Bronchial epithelial cell (primary cell): ENCODE measurements around the gene DPYSL5. TPM values are rescaled to one million over a fixed set of nuclear protein-coding genes. Genes with fewer than 3 reads are reported as not detected.
"Not testable (repeated sequence)": the region's sequence is repeated elsewhere in the genome, so short reads cannot be mapped to it uniquely, and the experiment has no call there.

Experiments
- DNase-seq: peaks from one replicate; pipeline ENCODE4 v3.0.0-alpha.2; 2010; ENCODE audit warnings: low read depth
- FAIRE-seq: peaks from 2 replicates; lab custom pipeline; 2011; peaks lifted over from hg19 to GRCh38; lab: Jason Lieb, UNC
- H3K27me3 ChIP-seq: 2 replicates; pipeline ENCODE4 v1.5.1; 2011; ENCODE audit warnings: low read length; ENCODE audit not compliant: control insufficient read depth, insufficient read depth
- H3K36me3 ChIP-seq: 2 replicates; pipeline ENCODE4 v1.5.1; 2011; ENCODE audit warnings: low read length; ENCODE audit not compliant: control insufficient read depth, insufficient read depth
- H3K4me3 ChIP-seq: 2 replicates; pipeline ENCODE4 v1.5.1; 2011; ENCODE audit warnings: mild to moderate bottlenecking, low read depth, low read length, control low read depth
- total RNA-seq: library from RNA; depleted of rRNA; stranded (reverse); fragments of >200 nt; gene quantifications from 2 replicates; pipeline ENCODE4 v1.2.1, GENCODE V29; 2014
- TF ChIP-seq, protein P1 (sequence below): IDR thresholded peaks from 2 replicates; pipeline ENCODE4 v1.5.1; 2011; ENCODE audit warnings: mild to moderate bottlenecking, moderate library complexity, low read length, control low read depth, inconsistent platforms; ENCODE audit not compliant: insufficient read depth, severe bottlenecking

DPYSL5 gene
- total RNA-seq, 1 donor from 2014 or later = not detected

DNA sequence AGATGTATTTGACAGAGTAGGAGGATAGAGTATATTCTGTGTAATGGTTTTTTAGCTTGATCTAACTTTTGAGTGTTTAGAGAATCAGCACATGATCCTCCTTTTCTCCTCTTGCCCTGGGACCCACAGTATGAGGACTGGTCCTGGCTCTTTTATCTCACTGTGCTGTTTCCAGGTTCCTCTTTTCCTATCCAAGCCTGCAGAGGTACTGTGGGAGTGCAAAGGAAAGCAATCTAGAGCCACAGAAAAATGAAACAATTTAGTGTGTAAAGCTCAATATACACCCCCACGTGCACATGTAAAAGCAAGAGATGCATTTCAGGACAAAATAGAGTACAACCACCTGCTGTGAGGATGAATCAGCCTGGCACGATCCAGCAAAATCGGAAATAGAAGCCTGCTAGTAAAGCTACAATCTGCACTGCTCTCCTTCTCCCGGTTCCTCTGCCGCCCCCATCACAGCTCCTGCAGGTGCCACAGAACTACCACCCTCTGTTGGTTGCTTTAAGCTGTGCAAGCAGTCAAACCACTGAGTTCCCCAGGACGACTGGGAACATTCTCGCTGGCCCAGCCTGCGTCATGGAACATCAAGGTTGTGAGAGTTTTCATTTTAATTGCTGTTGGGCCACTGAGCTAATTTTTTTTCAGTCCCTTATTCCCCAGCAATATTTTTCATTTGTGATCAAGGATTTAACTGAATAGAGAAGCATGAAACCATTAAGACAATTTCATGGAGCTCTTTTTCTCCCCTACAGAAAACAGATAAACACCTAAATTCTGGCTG lies 74.7 kb downstream of the DPYSL5 start:
- FAIRE-seq (peak; percentile 23), DNase-seq (peak; percentile 36)
- TF ChIP-seq, protein P1, sequence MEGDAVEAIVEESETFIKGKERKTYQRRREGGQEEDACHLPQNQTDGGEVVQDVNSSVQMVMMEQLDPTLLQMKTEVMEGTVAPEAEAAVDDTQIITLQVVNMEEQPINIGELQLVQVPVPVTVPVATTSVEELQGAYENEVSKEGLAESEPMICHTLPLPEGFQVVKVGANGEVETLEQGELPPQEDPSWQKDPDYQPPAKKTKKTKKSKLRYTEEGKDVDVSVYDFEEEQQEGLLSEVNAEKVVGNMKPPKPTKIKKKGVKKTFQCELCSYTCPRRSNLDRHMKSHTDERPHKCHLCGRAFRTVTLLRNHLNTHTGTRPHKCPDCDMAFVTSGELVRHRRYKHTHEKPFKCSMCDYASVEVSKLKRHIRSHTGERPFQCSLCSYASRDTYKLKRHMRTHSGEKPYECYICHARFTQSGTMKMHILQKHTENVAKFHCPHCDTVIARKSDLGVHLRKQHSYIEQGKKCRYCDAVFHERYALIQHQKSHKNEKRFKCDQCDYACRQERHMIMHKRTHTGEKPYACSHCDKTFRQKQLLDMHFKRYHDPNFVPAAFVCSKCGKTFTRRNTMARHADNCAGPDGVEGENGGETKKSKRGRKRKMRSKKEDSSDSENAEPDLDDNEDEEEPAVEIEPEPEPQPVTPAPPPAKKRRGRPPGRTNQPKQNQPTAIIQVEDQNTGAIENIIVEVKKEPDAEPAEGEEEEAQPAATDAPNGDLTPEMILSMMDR = peak; percentile 58

DNA sequence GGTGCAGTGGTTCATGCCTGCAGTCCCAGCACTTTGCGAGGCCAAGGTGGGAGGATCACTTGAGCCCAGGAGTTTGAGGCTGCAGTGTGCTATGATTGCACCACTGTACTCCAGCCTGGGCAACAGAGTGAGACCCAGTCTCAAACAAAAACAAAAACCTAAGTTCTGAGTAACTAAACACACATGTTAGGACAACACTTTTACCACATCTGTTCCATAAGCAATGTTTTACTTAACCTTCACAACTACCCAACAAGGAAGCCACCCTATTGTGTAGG lies 75.2 kb downstream of the DPYSL5 start:
- not testable (repeated sequence) for H3K27me3 ChIP-seq, DNase-seq, FAIRE-seq

More for the DNA sequence above, 74.7 kb downstream of the DPYSL5 start:
- no peaks in the 10 kb centered on the region for H3K36me3 ChIP-seq
- peaks cover 4% of the 10 kb centered on the region for H3K27me3 ChIP-seq
- no peak overlapping the region for H3K4me3 ChIP-seq

DNA sequence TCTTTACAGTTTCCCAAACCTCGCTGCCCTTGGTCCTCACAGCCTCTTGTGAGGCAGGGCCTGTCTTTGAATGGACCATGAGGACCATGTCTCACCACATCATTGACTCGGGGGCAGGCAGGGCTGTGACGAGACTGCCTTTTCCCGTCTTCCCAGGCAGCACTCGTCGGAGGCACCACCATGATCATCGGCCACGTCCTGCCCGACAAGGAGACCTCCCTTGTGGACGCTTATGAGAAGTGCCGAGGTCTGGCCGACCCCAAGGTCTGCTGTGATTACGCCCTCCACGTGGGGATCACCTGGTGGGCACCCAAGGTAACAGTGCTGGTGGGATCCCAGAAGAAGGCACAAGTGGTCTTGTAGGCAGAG lies 76.8 kb downstream of the DPYSL5 start:
- FAIRE-seq (no peak), DNase-seq (no peak)
- Histone ChIP-seq H3K27me3 (peaks cover 4% of the 10 kb centered on the region), H3K4me3 (no peak overlapping the region), H3K36me3 (no peaks in the 10 kb centered on the region)
- TF ChIP-seq, protein P1 = no peak

More for the DNA sequence above, 75.2 kb downstream of the DPYSL5 start:
- H3K36me3 ChIP-seq, H3K4me3 ChIP-seq: not testable (repeated sequence)

DNA sequence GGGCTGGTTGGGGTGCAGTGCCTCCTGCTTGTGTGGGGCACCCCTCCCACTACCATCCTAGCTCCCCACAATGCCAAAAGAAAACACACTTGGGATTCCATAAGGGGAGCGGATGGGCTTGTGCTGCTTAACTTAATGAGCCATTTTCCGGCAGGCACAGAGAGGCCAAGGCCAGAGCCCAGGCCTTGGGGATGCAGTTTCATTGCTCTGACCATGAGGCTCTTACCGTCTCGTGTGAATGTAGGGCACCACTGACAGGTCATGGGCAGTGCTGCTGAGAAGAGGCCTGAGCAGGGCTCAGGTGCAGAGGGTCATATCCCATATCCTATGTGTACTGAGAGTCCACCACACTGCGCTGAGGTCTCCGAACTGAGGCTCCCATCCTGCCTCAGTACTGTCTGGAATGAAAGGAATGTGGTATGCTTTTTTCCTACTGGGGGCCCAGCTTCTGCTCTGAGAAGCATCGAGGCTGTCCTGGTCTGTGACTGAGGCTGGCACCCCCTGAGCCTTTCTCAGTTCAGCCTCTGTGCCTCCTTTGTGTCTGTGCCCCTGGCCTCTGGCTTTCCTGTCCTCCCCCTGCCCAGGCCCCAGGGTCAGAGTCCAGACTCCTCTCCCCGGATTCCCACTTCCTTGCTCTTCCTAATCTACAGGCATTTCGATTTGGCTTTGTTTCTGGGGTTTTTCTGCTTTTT lies 77.3 kb downstream of the DPYSL5 start:
- DNase-seq (no peak), FAIRE-seq (no peak)

DNA sequence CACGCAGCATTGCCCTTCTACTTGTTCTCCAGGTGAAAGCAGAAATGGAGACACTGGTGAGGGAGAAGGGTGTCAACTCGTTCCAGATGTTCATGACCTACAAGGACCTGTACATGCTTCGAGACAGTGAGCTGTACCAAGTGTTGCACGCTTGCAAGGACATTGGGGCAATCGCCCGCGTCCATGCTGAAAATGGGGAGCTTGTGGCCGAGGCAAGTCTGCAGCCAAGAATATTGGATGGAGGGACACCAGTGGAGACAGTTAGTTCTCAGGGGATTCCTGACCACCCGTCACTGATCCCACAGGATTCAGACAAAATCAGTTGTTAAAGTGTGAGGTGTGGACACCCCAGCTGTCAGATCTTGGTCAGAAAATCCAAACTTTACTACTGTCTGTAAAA lies 79.3 kb downstream of the DPYSL5 start:
- Histone ChIP-seq H3K27me3 (peaks cover 2% of the 10 kb centered on the region), H3K36me3 (no peaks in the 10 kb centered on the region), H3K4me3 (no peak overlapping the region)
- no peak for FAIRE-seq
- TF ChIP-seq, protein P1 = no peak
- no peak for DNase-seq

More for the DNA sequence above, 77.3 kb downstream of the DPYSL5 start:
- Histone ChIP-seq H3K4me3 (no peak overlapping the region), H3K36me3 (no peaks in the 10 kb centered on the region), H3K27me3 (peaks cover 4% of the 10 kb centered on the region)
- TF ChIP-seq, protein P1 = no peak

DNA sequence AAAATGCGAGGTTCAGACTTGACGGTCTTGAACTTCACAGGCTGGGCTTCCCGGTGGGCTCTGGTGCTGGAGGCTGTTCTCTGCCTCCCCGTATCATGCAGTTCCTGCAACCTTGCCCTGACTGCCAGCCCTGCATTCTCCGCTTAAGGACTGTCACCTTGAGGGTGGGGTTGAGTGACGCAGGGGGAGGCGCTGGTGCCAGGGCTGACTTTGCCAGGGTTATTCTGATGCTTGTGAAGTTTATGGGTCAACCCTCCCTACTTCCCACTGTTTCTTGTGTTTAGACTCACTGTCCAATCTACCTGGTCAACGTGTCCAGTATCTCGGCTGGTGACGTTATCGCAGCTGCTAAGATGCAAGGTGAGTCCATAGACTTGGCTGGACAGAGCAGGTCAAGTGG lies 85.0 kb downstream of the DPYSL5 start:
- Histone ChIP-seq H3K27me3 (no peaks in the 10 kb centered on the region), H3K4me3 (no peak overlapping the region), H3K36me3 (no peaks in the 10 kb centered on the region)
- DNase-seq (no peak), FAIRE-seq (no peak)
- TF ChIP-seq, protein P1 = no peak
